Fibroblast of villous mesenchyme (primary cell): ENCODE data around the gene HERC2. TPM values are rescaled to one million over a fixed set of nuclear protein-coding genes. Genes with fewer than 3 reads are reported as not detected.

Source experiments
- DNase-seq: peaks from one replicate; pipeline ENCODE4 v3.0.0-alpha.2; 2010; ENCODE audit warnings: low read depth
- H3K4me3 ChIP-seq: 2 replicates; pipeline ENCODE4 v1.5.1; 2011; ENCODE audit warnings: low read depth, mild to moderate bottlenecking, low read length
- total RNA-seq: library from RNA; depleted of rRNA; stranded (reverse); fragments of >200 nt; gene quantifications from 2 replicates; pipeline ENCODE4 v1.2.3, GENCODE V29; 2012
- TF ChIP-seq, protein P1 (sequence below): IDR thresholded peaks from 2 replicates; pipeline ENCODE4 v1.5.1; 2012; ENCODE audit warnings: low read depth, mild to moderate bottlenecking, low read length; ENCODE audit not compliant: insufficient read depth

The HERC2 gene
- total RNA-seq, 1 donor, result 41.0 TPM

DNA sequence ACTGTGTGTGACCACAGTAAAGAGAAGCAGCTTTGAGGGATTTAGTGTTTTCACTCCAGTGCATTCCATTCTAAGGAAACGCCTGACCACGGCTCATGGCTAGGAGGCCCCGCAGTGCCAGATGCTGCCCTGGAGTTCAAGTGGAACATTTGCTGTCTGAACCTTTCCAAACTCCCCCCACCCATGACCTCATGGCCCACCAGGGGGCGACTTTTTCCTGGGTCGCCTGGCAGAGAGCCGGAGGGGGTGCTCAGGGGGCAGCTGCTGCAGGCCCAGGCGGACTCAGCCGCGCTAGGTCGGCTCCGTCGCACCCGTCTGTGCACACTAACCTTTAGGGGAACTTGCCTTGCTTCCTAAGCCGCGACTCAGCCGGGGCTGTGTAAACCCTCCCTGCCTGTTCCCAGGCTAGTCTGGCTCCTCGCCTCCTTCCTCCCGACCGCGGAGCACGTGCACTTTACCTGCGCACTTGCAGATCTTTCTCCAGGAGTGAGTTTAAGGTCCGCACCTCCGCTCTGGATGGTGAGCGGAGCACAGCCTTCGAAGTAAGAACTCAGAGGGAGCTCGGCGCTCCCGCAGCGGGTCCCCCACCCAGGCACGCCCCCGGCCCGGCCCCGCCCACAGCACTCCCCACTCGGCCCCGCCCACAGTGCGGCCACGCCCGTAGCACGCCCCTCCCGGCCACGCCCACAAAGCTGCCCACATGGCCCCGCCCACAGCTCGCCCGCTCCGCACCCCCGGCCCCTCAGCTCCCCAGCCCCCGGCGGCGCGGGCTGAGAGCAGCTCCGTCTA, 223.0 kb downstream of the HERC2 start, which contains the start of gene OCA2:
OCA2 (minus strand) TSS at position 550 of the 789 bp plus-strand sequence. CDS start 17,441 bp downstream, outside the sequence.
- peak; percentile 79 for DNase-seq
- TF ChIP-seq, protein P1, sequence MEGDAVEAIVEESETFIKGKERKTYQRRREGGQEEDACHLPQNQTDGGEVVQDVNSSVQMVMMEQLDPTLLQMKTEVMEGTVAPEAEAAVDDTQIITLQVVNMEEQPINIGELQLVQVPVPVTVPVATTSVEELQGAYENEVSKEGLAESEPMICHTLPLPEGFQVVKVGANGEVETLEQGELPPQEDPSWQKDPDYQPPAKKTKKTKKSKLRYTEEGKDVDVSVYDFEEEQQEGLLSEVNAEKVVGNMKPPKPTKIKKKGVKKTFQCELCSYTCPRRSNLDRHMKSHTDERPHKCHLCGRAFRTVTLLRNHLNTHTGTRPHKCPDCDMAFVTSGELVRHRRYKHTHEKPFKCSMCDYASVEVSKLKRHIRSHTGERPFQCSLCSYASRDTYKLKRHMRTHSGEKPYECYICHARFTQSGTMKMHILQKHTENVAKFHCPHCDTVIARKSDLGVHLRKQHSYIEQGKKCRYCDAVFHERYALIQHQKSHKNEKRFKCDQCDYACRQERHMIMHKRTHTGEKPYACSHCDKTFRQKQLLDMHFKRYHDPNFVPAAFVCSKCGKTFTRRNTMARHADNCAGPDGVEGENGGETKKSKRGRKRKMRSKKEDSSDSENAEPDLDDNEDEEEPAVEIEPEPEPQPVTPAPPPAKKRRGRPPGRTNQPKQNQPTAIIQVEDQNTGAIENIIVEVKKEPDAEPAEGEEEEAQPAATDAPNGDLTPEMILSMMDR, result peak; percentile 38
- peak within 1 kb of the TSS; percentile 43 for H3K4me3 ChIP-seq

DNA sequence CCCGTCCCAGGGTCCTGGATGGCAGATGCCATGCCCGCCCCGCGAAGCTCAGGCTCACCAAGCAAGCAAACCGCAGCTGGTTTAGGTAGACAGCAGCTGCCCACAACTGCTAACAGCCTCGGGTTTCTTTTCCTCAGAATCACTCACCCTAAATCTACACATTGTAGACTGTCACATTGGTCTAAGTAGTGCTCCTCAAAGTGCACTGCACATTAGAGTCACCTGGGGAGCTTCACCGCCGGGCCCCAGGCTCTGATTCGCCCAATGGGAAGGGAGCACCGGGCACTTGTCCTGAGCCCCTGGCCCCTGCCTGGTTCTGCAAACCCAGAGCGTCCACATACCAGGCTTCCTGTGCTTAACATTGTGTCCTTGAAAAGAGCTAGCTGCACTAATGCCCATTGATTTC, 223.6 kb downstream of the HERC2 start:
- H3K4me3 ChIP-seq, result no peak overlapping the region
- TF ChIP-seq, protein P1, result no peak
- no peak for DNase-seq

DNA sequence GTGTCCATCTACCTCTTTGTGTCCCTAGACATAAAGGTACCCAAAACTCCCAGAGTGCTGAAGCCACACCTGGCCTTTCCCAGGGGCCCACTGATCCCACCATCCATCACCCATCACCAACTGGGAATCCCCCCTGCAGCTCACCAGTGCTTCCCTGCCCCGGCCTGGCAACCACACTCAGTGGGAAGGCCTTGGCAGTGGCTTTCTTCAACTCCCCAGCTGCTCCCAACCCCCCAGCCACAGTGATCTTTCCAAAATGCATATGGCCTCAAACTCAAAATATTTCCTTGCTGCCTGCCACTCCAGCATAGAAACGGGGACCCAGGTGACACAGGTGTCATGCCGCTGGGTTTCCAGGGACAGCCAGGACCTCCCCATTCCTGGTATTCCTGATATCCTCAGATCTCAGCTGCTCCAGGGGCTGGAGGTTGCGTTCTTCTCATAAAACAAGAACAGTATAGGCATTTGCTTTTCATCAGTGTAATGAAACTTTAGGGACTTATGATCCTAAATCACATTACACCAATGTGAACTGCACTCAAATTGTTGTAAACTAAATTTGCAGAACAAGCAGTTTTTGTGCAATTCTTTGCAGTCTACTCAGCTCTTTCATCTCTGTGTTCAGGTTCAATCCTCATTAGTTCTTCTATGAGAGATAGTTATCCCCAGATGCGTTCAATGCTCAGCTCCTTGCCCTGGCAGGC, 224.2 kb downstream of the HERC2 start:
- TF ChIP-seq, protein P1, result no peak
- H3K4me3 ChIP-seq, result no peak overlapping the region
- DNase-seq, result no peak

DNA sequence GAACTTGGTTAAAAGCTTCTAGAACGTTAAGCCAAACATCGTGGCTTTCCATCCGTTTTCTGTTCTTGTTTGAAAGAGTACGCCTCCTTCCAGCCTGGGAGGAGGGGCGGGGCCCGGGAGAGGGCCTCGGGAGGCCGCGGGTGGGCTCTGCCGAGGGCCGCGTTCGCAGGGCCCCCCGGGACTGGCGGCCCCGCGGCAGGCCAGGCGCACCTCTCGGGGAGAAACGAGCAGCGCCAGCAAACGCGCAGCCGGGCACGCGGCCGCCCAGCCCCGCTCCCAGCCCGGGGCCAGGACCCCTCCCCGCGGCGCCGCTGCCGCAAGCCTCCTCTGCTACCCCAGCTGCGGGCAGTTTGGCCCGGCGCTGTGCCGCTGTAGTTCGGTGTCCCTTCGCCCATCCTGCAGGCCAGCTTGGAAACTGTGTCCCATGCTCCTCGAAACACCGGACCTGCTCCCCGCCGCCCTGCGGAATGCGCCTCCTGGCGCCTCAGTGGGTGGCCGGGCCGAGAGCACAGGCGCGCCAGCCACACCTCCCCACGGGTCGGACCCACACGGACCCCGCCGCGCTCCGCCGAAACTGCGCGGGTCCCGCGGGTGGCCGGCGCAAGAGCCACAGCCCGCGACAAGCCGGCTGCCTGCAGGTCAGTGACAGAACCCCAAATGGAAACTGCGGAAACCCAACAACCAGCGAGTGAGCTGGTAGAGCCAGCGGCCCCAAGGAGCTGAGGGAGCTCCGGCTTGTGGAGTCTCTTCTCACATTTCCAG, 225.1 kb downstream of the HERC2 start:
- H3K4me3 ChIP-seq, result peak overlapping the region; percentile 59
- peak; percentile 17 for DNase-seq
- TF ChIP-seq, protein P1, result no peak

DNA sequence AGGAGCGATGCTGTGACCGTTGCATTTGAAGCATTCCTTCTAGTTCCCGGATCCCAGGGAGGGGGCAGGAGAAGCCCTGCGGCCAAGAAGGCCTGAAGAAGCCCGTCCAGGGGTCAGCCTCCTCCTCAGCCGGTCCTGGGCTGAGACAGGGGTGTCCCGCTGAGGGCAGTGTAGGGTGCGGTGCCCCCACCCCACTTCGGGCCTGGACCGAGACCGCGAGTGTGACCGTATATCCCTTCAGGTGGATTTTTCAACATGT, 225.6 kb downstream of the HERC2 start:
- TF ChIP-seq, protein P1, result no peak
- DNase-seq, result no peak
- peak overlapping the region; percentile 59 for H3K4me3 ChIP-seq

DNA sequence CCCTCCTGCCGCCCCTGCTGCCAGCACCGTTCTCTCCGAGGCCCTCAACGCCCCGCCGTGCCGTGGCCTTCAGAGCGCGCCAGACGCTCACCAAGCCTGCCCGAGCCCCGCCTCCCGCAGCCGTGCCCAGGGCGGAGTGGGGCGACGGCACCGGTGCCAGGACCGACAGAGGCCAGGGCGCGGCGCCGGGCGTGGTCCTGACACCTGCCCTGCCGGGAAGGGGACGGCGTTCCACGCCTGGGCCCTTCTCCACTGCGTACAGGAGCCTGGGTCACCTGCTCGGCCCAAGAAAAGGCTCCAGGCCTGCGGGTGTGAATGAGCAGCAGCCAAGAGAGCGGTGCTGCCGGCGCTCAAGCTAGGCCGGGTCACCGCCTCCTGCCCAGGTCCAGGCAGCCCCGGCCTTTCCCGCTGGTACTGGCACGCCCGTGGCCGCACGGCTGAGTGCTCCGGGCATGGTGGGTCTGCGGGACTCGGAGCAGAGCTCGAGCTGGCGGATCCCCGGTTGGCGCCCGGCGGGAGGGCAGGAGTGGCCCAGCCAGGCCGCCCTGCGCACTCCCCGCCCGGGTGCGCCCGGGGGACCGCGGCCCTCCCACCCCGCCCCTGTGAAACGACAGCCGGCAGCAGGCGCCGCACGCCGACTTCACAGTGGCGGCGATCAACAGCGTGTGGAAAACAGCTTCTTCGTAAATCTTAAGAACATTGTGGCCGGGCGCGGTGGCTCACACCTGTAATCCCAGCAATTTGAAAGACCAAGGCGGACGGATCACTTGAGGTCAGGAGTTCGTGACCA, 227.1 kb downstream of the HERC2 start:
- TF ChIP-seq, protein P1, result no peak
- peak overlapping the region; percentile 59 for H3K4me3 ChIP-seq
- no peak for DNase-seq
